K562 (cell line): Measurements from ENCODE around the gene MAP7D1. TPM values are rescaled to one million over a fixed set of nuclear protein-coding genes. Genes with fewer than 3 reads are reported as not detected.

Source experiments
- ATAC-seq: fragments of 200-7000 bp; cut with Tn5 transposase; 3 replicates; pipeline ENCODE4 v1.9.1; 2020; ENCODE audit warnings: moderate library complexity
- BruUV-seq: library from RNA; stranded (reverse); fragments of 400-500 nt; replicated peaks from 2 replicates; lab custom pipeline; 2021; lab: Mats Ljungman, UMichigan
- CTCF ChIA-PET: fragments of 300-600 bp; formaldehyde crosslinking; extraction: SDS; loops from one replicate; lab custom pipeline; 2021; ENCODE audit warnings: low intra/inter-chr PET ratio; lab: Yijun Ruan, JAX
- POLR2A ChIA-PET: fragments of 300-600, 350-650 bp; sonication (Branson Sonifier 250); formaldehyde crosslinking; extraction: SDS; loops from one replicate; lab custom pipeline; 2021; ENCODE audit warnings: antibody characterized with exemption, inconsistent platforms; lab: Yijun Ruan, JAX
- DNase-seq, 4 experiments: peaks; one replicate each; pipeline versions ENCODE4 v3.0.0 to v3.0.0-alpha.2; 2011 to 2018; ENCODE audit warnings: low spot score in 3 of 4, mixed read lengths in 3 of 4; ENCODE audit errors: extremely low read depth in 1 of 4
- FAIRE-seq: peaks from 2 replicates; lab custom pipeline; 2011; peaks lifted over from hg19 to GRCh38; lab: Jason Lieb, UNC
- H2AFZ ChIP-seq: 2 replicates; pipeline ENCODE4 v1.6.0; 2011; ENCODE audit warnings: low read depth, low read length, control low read depth, inconsistent platforms
- H3K27ac ChIP-seq: fragments of 200-600 bp; 3 replicates; pipeline ENCODE4 v1.8.0; 2011; ENCODE audit warnings: low read depth, mild to moderate bottlenecking, control low read depth, inconsistent platforms, low read length, moderate library complexity, mixed read lengths; ENCODE audit errors: extremely low read depth
- H3K27me3 ChIP-seq, 2 experiments: fragments of 300-600 bp in 1 of 2; 2 replicates in 1 of 2; 3 replicates in 1 of 2; pipeline versions ENCODE4 v1.6.0 to v1.8.0; 2011; ENCODE audit warnings: inconsistent platforms in 2 of 2, low read length in 2 of 2, mild to moderate bottlenecking in 1 of 2, mixed read lengths in 1 of 2, moderate library complexity in 1 of 2; ENCODE audit not compliant: control insufficient read depth in 2 of 2, insufficient read depth in 2 of 2
- H3K36me3 ChIP-seq: fragments of 300-600 bp; 3 replicates; pipeline ENCODE4 v1.8.0; 2011; ENCODE audit warnings: mild to moderate bottlenecking, low read length, inconsistent platforms; ENCODE audit not compliant: control insufficient read depth, insufficient read depth
- H3K4me1 ChIP-seq, 2 experiments: fragments of 200-600 bp in 1 of 2; replicated peaks in 1 of 2; 2 replicates in 1 of 2; 3 replicates in 1 of 2; pipeline versions ENCODE4 v1.5.1 to v1.8.0; 2011; ENCODE audit warnings: inconsistent platforms in 2 of 2, low read length in 2 of 2, mild to moderate bottlenecking in 1 of 2, mixed read lengths in 1 of 2, moderate library complexity in 1 of 2; ENCODE audit not compliant: control insufficient read depth in 2 of 2, insufficient read depth in 2 of 2
- H3K4me2 ChIP-seq: 2 replicates; pipeline ENCODE4 v1.6.1; 2011; ENCODE audit warnings: low read length, control low read depth, inconsistent platforms, mixed read lengths; ENCODE audit not compliant: insufficient read depth
- H3K4me3 ChIP-seq: fragments of 200-600 bp; sonication (generic), shearing (Covaris generic); 2 replicates; pipeline ENCODE4 v1.5.1; 2016; ENCODE audit warnings: control low read depth, inconsistent platforms
- H3K79me2 ChIP-seq: fragments of 200-600 bp; 3 replicates; pipeline ENCODE4 v1.8.0; 2011; ENCODE audit warnings: low read length, inconsistent platforms; ENCODE audit not compliant: control insufficient read depth, insufficient read depth
- H3K9ac ChIP-seq, 2 experiments: 2 replicates each; pipeline versions ENCODE4 v1.6.0 to v1.6.1; 2011; ENCODE audit warnings: low read depth in 2 of 2, low read length in 2 of 2, control low read depth in 1 of 2, inconsistent platforms in 1 of 2, mild to moderate bottlenecking in 1 of 2, mixed read lengths in 1 of 2; ENCODE audit not compliant: insufficient read depth in 1 of 2
- H3K9me1 ChIP-seq: one replicate; pipeline ENCODE4 v1.6.0; 2011; ENCODE audit warnings: inconsistent platforms, mild to moderate bottlenecking, low read length, moderate library complexity; ENCODE audit not compliant: control insufficient read depth, insufficient read depth
- H3K9me3 ChIP-seq: replicated peaks from 2 replicates; pipeline ENCODE4 v1.5.1; 2011; ENCODE audit warnings: low read depth, low read length, inconsistent platforms; ENCODE audit not compliant: control insufficient read depth, insufficient read depth
- H4K20me1 ChIP-seq: replicated peaks from 2 replicates; pipeline ENCODE4 v1.6.1; 2011; ENCODE audit warnings: low read length, inconsistent platforms, mixed read lengths; ENCODE audit not compliant: control insufficient read depth, insufficient read depth
- BCOR ChIP-seq: fragments of 450-650 bp; IDR thresholded peaks from 2 replicates; pipeline ENCODE4 v1.6.1; 2016
- C11orf30 ChIP-seq: fragments of 450-650 bp; IDR thresholded peaks from 2 replicates; pipeline ENCODE4 v1.6.1; 2016; ENCODE audit warnings: low read depth, mild to moderate bottlenecking
- CEBPB ChIP-seq: fragments of 450-650 bp; IDR thresholded peaks from 2 replicates; pipeline ENCODE4 v1.6.1; 2016; ENCODE audit warnings: missing genetic modification characterization, missing compliant biosample characterization
- MAFG ChIP-seq: fragments of 450-650 bp; conservative IDR thresholded peaks from 2 replicates; pipeline ENCODE4 v1.6.1; 2016; ENCODE audit warnings: missing genetic modification characterization, missing compliant biosample characterization
- MEF2D ChIP-seq: conservative IDR thresholded peaks from 2 replicates; pipeline ENCODE4 v1.6.1; 2016; ENCODE audit warnings: low read depth, missing genetic modification characterization, missing compliant biosample characterization
- RBM39 ChIP-seq: fragments of 200-400 bp; formaldehyde crosslinking; optimal IDR thresholded peaks from 2 replicates; pipeline ENCODE3; 2018; ENCODE audit warnings: low read depth, low read length
- RHOXF2B ChIP-seq: fragments of 250-450 bp; sonication (Bioruptor Pico); conservative IDR thresholded peaks from 2 replicates; pipeline ENCODE4 v1.5.1; 2021
- SMAD4 ChIP-seq: fragments of 250-450 bp; sonication (Bioruptor Pico); conservative IDR thresholded peaks from 2 replicates; pipeline ENCODE4 v1.8.0; 2021; ENCODE audit warnings: inconsistent platforms, mild to moderate bottlenecking, moderate library complexity
- ZFP36 ChIP-seq: fragments of 150-350 bp; IDR thresholded peaks from 2 replicates; pipeline ENCODE4 v1.6.1; 2018; ENCODE audit warnings: low read length, low read depth; ENCODE audit not compliant: partially characterized antibody
- ZNF197 ChIP-seq: fragments of 200-800 bp; sonication (Bioruptor generic); IDR thresholded peaks from 2 replicates; pipeline ENCODE4 v1.6.1; 2016; ENCODE audit warnings: low read depth, missing genetic modification characterization, missing compliant biosample characterization
- ZNF316 ChIP-seq: fragments of 450-650 bp; IDR thresholded peaks from 2 replicates; pipeline ENCODE4 v1.6.1; 2016
- WGBS: fragments of 100-300 bp; shearing (Covaris generic); methylation state at CpG from one replicate; pipeline ENCODE4 v1.1.6; 2016; ENCODE audit warnings: low coverage, mixed read lengths; ENCODE audit not compliant: insufficient coverage; ENCODE audit errors: missing lambda C conversion rate; 5-methylcytosine and 5-hydroxymethylcytosine counted together
- in situ Hi-C: fragments of 300-500 bp; cut with MboI; formaldehyde crosslinking; loops from 4 replicates; pipeline ENCODE4 v1.15.0; 2018; ENCODE audit warnings: inconsistent platforms, mixed read lengths
- intact Hi-C: fragments of 100-400 bp; cut with micrococcal nuclease; formaldehyde crosslinking; loops from 2 replicates; pipeline ENCODE4 v1.14.2; 2022
- polyA plus RNA-seq, 8 experiments: library from polyadenylated mRNA; depleted of rRNA in 4 of 8; stranded (reverse) in 5 of 8; unstranded in 3 of 8; fragments of >200 nt; fragmentation: Nextera tagmentation in 2 of 8; fragmentation: Illumina TruSeq in 1 of 8; extraction: Ambion mirVana in 2 of 8; extraction: Trizol in 1 of 8; gene quantifications; 2 replicates each; pipeline versions ENCODE4 v1.2.1 to v1.2.3, GENCODE V29; 2011 to 2014; ENCODE audit warnings: inconsistent platforms in 1 of 8, missing spikeins in 1 of 8
- total RNA-seq, 7 experiments: library from RNA; depleted of rRNA in 6 of 7; stranded (reverse); fragments of >200 nt in 6 of 7; fragmentation: Illumina TruSeq in 2 of 7; extraction: Trizol in 2 of 7; gene quantifications; 2 replicates each; pipeline versions ENCODE4 v1.2.1 to v1.2.3, GENCODE V29; 2011 to 2021; ENCODE audit warnings: low replicate concordance in 1 of 7
- TF ChIP-seq, protein P1 (sequence below): sonication (generic); formaldehyde crosslinking; IDR thresholded peaks from 2 replicates; pipeline ENCODE4 v1.9.0; 2022; ENCODE audit warnings: mild to moderate bottlenecking, missing genetic modification reagents

The MAP7D1 gene
- total and polyA plus RNA-seq, 9 of the 15 experiments (the other 6 are each of a cell fraction or from before 2014, with no cell fraction given): 3.6 to 108 (median 34.5) TPM

DNA sequence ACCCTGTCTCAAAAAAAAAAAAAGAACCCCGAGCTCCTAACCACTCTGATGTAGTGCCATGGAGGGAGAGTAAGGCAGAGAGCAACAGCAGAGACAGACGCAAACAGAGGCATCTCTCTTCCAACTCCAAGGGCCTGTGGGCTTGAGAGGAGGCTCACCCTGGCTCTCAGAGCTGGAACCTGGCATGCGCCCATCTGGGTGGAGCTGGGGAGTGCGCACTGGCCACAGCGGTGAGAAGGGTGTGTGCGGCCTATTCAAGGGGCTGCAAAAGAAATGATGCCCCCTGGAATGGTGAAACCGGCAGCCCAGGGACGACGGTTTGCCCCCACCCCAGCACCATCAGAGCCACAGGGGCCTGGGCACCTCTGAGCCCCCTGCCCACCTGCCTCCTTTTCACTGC, 48.6 kb upstream of the MAP7D1 start (continued):
- TF ChIP-seq MEF2D (tag) (no peak), RBM39 (no peak), ZNF197 (no peak), SMAD4 (CRISPR knock-in tag) (no peak)

DNA sequence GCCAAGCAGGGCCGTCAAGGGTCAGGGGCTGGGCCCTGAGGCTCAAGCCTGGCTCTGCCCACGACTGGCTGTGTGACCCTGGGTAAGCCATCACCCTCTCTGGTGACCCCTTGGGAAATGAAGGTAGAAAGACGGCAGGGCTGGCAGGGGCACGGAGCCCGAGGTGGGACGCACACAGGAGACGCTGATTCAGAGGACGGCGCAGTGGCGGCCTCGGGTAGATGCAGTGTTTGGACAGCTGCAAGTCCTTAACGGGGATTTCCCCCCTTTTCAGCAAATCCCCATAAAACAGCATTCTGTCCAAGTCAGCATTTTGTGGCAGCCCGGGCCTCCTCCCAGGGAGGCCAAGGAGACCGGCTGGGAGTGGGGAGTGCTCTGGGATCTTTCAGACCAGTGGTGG, 47.6 kb upstream of the MAP7D1 start:
- H3K27ac ChIP-seq: no peak overlapping the region
- WGBS: 47% methylated on average over 14 of the region's 14 CpGs
- ChIA-PET POLR2A (interaction anchor here (1.3 kb wide), 1 partner anchor 11 kb away, joined by 4 read pairs; no protein-coding TSS in a partner anchor), CTCF (no interaction called here)
- peaks cover 0 to 18% of the 10 kb centered on the region in 2 experiments; a peak in 2 of 5 replicates for H3K4me1 ChIP-seq
- TF ChIP-seq BCOR (peak; percentile 62; the same call in 1 of the 2 replicates), MAFG (tag) (peak; percentile 25; the same call in 1 of the 2 replicates), CEBPB (tag) (no peak), RHOXF2B (no peak), ZNF316 (peak; percentile 65), ZFP36 (peak; percentile 56), C11orf30 (peak; percentile 49; the same call in 1 of the 2 replicates)
- TF ChIP-seq, protein P1, sequence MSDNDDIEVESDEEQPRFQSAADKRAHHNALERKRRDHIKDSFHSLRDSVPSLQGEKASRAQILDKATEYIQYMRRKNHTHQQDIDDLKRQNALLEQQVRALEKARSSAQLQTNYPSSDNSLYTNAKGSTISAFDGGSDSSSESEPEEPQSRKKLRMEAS (CRISPR knock-in tag): 0 out of 2 replicates have a peak, but pooled peaks have one; percentile 6
- H3K36me3 ChIP-seq: no peaks in the 10 kb centered on the region
- H3K79me2 ChIP-seq: no peaks in the 10 kb centered on the region
- no peak overlapping the region for H3K4me3 ChIP-seq
- ATAC-seq (no peak), FAIRE-seq (no peak), DNase-seq (no peak)
- H3K9me3 ChIP-seq: no peaks in the 10 kb centered on the region
- no peaks in the 10 kb centered on the region for H3K27me3 ChIP-seq
- in situ Hi-C loops: no loop called here
- H2AFZ ChIP-seq: no peak overlapping the region
- H4K20me1 ChIP-seq: no peaks in the 10 kb centered on the region
- intact Hi-C loops: no loop called here
- no peaks in the 10 kb centered on the region for H3K9me1 ChIP-seq
- H3K4me2 ChIP-seq: no peak overlapping the region
- peak overlapping the region in 1 of 2 experiments; percentile 27; a peak in 1 of 4 replicates for H3K9ac ChIP-seq
- no TSS peak for BruUV-seq
